NT2/D1 (cell line): Measurements from ENCODE around the gene SEC63.

ENCODE experiments used
- SUZ12 ChIP-seq: IDR thresholded peaks from 2 replicates; pipeline ENCODE4 v1.6.1; 2011; ENCODE audit not compliant: insufficient read length, insufficient read depth; ENCODE audit errors: extremely low read depth
- YY1 ChIP-seq: IDR thresholded peaks from 2 replicates; pipeline ENCODE4 v1.6.1; 2011; ENCODE audit not compliant: insufficient read length, insufficient read depth
- ZNF274 ChIP-seq: IDR thresholded peaks from 2 replicates; pipeline ENCODE4 v1.6.1; 2011; ENCODE audit warnings: mild to moderate bottlenecking, low read depth, low read length

- TF ChIP-seq ZNF274, result no peak
- no peak for TF ChIP-seq YY1
- TF ChIP-seq SUZ12, result no peak
Observed at GRCh38 chr6:107999341-107999740, 41.3 kb upstream of the SEC63 start.
